Adrenal gland (tissue), 12 donors: ENCODE measurements around the gene HYAL4. TPM values are rescaled to one million over a fixed set of nuclear protein-coding genes. Genes with fewer than 3 reads are reported as not detected.
"Not testable (repeated sequence)": the region's sequence is repeated elsewhere in the genome, so short reads cannot be mapped to it uniquely, and the experiment has no call there.

Source experiments
- DNase-seq, 7 donors: peaks; one replicate each; pipeline ENCODE4 v3.0.0-alpha.2; 2019 to 2020
- H3K27ac ChIP-seq, 5 donors: fragments of 200-600 bp; sonication (generic) in 4 of 5; 1 replicate in 3 of 5; 2 replicates in 2 of 5; pipeline versions ENCODE4 v1.5.1 to v1.8.0; 2016 to 2020; ENCODE audit warnings: mild to moderate bottlenecking in 1 of 5
- H3K27me3 ChIP-seq: fragments of 200-600 bp; 2 replicates; pipeline ENCODE4 v1.8.0; 2021
- H3K36me3 ChIP-seq, 2 donors: fragments of 200-600 bp; replicated peaks in 1 of 2; 1 replicate in 1 of 2; 2 replicates in 1 of 2; pipeline versions ENCODE4 v1.5.1 to v1.8.0; 2018 to 2022
- H3K4me1 ChIP-seq, 2 donors: fragments of 200-600 bp; replicated peaks in 1 of 2; 1 replicate in 1 of 2; 2 replicates in 1 of 2; pipeline versions ENCODE4 v1.5.1 to v1.8.0; 2018 to 2021
- H3K4me3 ChIP-seq, 4 donors: fragments of 200-600 bp; sonication (generic) in 3 of 4; one replicate each; pipeline ENCODE4 v1.5.1; 2016 to 2018
- H3K9me3 ChIP-seq, 3 donors: fragments of 200-600 bp; sonication (generic) in 1 of 3; replicated peaks in 1 of 3; 1 replicate in 2 of 3; 2 replicates in 1 of 3; pipeline versions ENCODE4 v1.5.1 to v1.8.0; 2016 to 2021
- CTCF ChIP-seq, 6 experiments: fragments of 450-650 bp in 4 of 6; fragments of 200-600 bp in 2 of 6; sonication (generic) in 1 of 6; IDR thresholded peaks; 1 replicate in 5 of 6; 2 replicates in 1 of 6; pipeline versions ENCODE4 v1.5.1 to v1.8.0; 2016 to 2021; ENCODE audit warnings: antibody characterized with exemption in 6 of 6, mild to moderate bottlenecking in 2 of 6, moderate library complexity in 1 of 6
- POLR2A ChIP-seq, 2 donors: fragments of 450-650 bp; IDR thresholded peaks; one replicate each; pipeline ENCODE4 v1.6.1; 2017; ENCODE audit warnings: antibody characterized with exemption in 2 of 2, mild to moderate bottlenecking in 2 of 2, moderate library complexity in 1 of 2
- WGBS, 4 donors: extraction: QIAGEN DNeasy Blood & Tissue Kit in 2 of 4; methylation state at CpG; one replicate each; pipeline versions ENCODE4 v1.1.5 to v1.1.7; 2013 to 2017; 5-methylcytosine and 5-hydroxymethylcytosine counted together
- intact Hi-C, 2 donors: fragments of 100-400 bp; cut with DNase I; formaldehyde crosslinking; loops; one replicate each; pipeline versions ENCODE4 v1.14.1 to v1.15.0; 2022 to 2023
- polyA plus RNA-seq, 3 donors: library from polyadenylated mRNA; stranded (reverse); fragments of 200-250 nt in 2 of 3; fragments of 350-450 nt in 1 of 3; fragmentation: Illumina TruSeq in 1 of 3; extraction: RNeasy Lipid Tissue Mini Kit (QIAGEN cat#74804) in 1 of 3; gene quantifications; one replicate each; pipeline ENCODE4 v1.2.3, GENCODE V29; 2013 to 2014
- total RNA-seq, 9 donors: library from RNA; depleted of rRNA in 4 of 9; stranded (reverse); fragments of >200 nt in 4 of 9; fragments of 120-200 nt in 1 of 9; fragmentation: NEBNext Ultra II Directional in 1 of 9; extraction: Animal tissue kit (Norgen Biotek cat#: 25700) in 1 of 9; gene quantifications; one replicate each; pipeline versions ENCODE4 v1.1.0 to v1.2.4, GENCODE V29; 2013 to 2023
- donor health status: healthy with polysubstance abuse.
- donor health status: Bipolar disorder and iron deficiency.
- donor health status: DM: yes; HTN: yes; CAD: no.
- donor health status: DM: no; HTN: no; CAD: no.
- donor health status: DM: no; HTN: no; CAD: no.
- donor health status: DM: yes; HTN: yes; CAD: no.

Gene HYAL4
- total and polyA plus RNA-seq, 12 donors, result 0.17 TPM; not detected in 11

GRCh38 chr7:123809471-123809870, 35.5 kb upstream of the HYAL4 start:
- intact Hi-C loops, result no loop called here
- Histone ChIP-seq H3K36me3 (no peaks in the 10 kb centered on the region), H3K27me3 (no peaks in the 10 kb centered on the region), H3K4me3 (no peak overlapping the region), H3K9me3 (no peaks in the 10 kb centered on the region), H3K27ac (no peak overlapping the region), H3K4me1 (no peaks in the 10 kb centered on the region)
- DNase-seq, result no peak
- WGBS, 4 donors, result 86 to 100% (median 95%) methylated on average over 2 of the region's 2 CpGs
- TF ChIP-seq CTCF (IDR thresholded peaks at IDR 0.05) (no peak), POLR2A (IDR thresholded peaks at IDR 0.05) (no peak)

- intact Hi-C loops, result no loop called here
- TF ChIP-seq POLR2A (IDR thresholded peaks at IDR 0.05) (no peak), CTCF (IDR thresholded peaks at IDR 0.05) (no peak)
- H3K27me3 ChIP-seq, result no peaks in the 10 kb centered on the region
Observed at GRCh38 chr7:123811056-123811455, 33.9 kb upstream of the HYAL4 start.

GRCh38 chr7:123816916-123817315, 28.1 kb upstream of the HYAL4 start:
- DNase-seq, result no peak
- H3K36me3 ChIP-seq, result no peaks in the 10 kb centered on the region
- TF ChIP-seq POLR2A (IDR thresholded peaks at IDR 0.05) (no peak), CTCF (IDR thresholded peaks at IDR 0.05) (no peak)
- no peak overlapping the region for H3K27ac ChIP-seq
- intact Hi-C loops, result no loop called here
- H3K4me3 ChIP-seq, result no peak overlapping the region
- H3K27me3 ChIP-seq, result no peaks in the 10 kb centered on the region
- H3K4me1 ChIP-seq, result no peaks in the 10 kb centered on the region
- H3K9me3 ChIP-seq, result no peaks in the 10 kb centered on the region
- WGBS, 4 donors, result 78 to 89% (median 83%) methylated on average over 3 of the region's 3 CpGs

More at GRCh38 chr7:123811056-123811455, 33.9 kb upstream of the HYAL4 start:
- no peaks in the 10 kb centered on the region for H3K9me3 ChIP-seq
- H3K27ac ChIP-seq, result no peak overlapping the region
- H3K4me3 ChIP-seq, result no peak overlapping the region
- H3K4me1 ChIP-seq, result no peaks in the 10 kb centered on the region
- no peak for DNase-seq
- no peaks in the 10 kb centered on the region for H3K36me3 ChIP-seq

GRCh38 chr7:123819001-123819400, 26.0 kb upstream of the HYAL4 start:
- intact Hi-C loops, result no loop called here
- no peak overlapping the region for H3K4me3 ChIP-seq
- no peaks in the 10 kb centered on the region for H3K27me3 ChIP-seq
- no peaks in the 10 kb centered on the region for H3K36me3 ChIP-seq
- WGBS, 4 donors, result 59 to 70% (median 66%) methylated on average over 4 of the region's 4 CpGs
- no peaks in the 10 kb centered on the region for H3K9me3 ChIP-seq
- no peak for TF ChIP-seq CTCF (IDR thresholded peaks at IDR 0.05)
- no peak for TF ChIP-seq POLR2A (IDR thresholded peaks at IDR 0.05)
- no peak for DNase-seq
- no peaks in the 10 kb centered on the region for H3K4me1 ChIP-seq
- H3K27ac ChIP-seq, result no peak overlapping the region

- WGBS, 4 donors, result 74 to 88% (median 82%) methylated on average over 4 of the region's 4 CpGs
Observed at GRCh38 chr7:123819795-123820194, 25.2 kb upstream of the HYAL4 start.

More at GRCh38 chr7:123819795-123820194, 25.2 kb upstream of the HYAL4 start:
- H3K36me3 ChIP-seq, DNase-seq, H3K27ac ChIP-seq, H3K4me3 ChIP-seq, intact Hi-C loops, H3K27me3 ChIP-seq, H3K4me1 ChIP-seq, H3K9me3 ChIP-seq: not testable (repeated sequence)
